B cell (primary cell): ENCODE results near the gene TINAG.

ENCODE experiments used
- EZH2 ChIP-seq: IDR thresholded peaks from 2 replicates; pipeline ENCODE4 v1.6.1; 2012; ENCODE audit warnings: borderline replicate concordance, low read depth, mild to moderate bottlenecking, moderate library complexity, low read length; ENCODE audit not compliant: insufficient read depth, poor library complexity, severe bottlenecking
- TF ChIP-seq, protein P1 (sequence below): fragments of 200-600 bp; IDR thresholded peaks from one replicate; pipeline ENCODE4 v1.8.0; 2022; ENCODE audit warnings: antibody characterized with exemption, mild to moderate bottlenecking

DNA sequence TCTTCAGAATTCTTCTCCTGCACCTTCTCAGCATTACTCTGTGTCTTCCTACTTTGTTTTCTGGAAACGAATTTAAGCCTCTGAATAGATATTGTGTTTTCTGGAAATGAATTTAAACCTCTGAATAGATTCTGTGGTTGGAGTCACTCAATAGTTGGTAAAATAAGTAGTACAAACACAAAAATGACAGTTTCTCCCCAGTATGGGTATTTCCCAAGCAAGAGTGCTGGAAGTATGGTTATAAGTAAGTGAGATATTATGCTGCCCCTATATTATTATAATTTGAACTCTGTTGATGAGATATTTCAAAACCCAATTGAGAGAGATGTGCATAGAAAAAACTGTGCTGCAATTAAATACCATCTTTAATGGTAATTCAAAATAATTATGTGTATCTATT is 94.9 kb downstream of the TINAG start:
- TF ChIP-seq, protein P1, sequence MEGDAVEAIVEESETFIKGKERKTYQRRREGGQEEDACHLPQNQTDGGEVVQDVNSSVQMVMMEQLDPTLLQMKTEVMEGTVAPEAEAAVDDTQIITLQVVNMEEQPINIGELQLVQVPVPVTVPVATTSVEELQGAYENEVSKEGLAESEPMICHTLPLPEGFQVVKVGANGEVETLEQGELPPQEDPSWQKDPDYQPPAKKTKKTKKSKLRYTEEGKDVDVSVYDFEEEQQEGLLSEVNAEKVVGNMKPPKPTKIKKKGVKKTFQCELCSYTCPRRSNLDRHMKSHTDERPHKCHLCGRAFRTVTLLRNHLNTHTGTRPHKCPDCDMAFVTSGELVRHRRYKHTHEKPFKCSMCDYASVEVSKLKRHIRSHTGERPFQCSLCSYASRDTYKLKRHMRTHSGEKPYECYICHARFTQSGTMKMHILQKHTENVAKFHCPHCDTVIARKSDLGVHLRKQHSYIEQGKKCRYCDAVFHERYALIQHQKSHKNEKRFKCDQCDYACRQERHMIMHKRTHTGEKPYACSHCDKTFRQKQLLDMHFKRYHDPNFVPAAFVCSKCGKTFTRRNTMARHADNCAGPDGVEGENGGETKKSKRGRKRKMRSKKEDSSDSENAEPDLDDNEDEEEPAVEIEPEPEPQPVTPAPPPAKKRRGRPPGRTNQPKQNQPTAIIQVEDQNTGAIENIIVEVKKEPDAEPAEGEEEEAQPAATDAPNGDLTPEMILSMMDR, result no peak
- no peak for TF ChIP-seq EZH2
